Fibroblast of skin of right quadriceps (primary cell): ENCODE measurements around the gene CCNI.
A peak's percentile ranks its signal among the peaks of the same experiment; 100 is the strongest.
"Not testable (repeated sequence)": the region's sequence is repeated elsewhere in the genome, so short reads cannot be mapped to it uniquely, and the experiment has no call there.

Experiments
- DNase-seq: peaks from one replicate; pipeline ENCODE4 v3.0.0-alpha.2; 2013

Gene CCNI

GRCh38 chr4:77037736-77038135 is 38.1 kb downstream of the CCNI start:
- no peak for DNase-seq

GRCh38 chr4:77037168-77037567 is 38.6 kb downstream of the CCNI start:
- DNase-seq, result not testable (repeated sequence)

- DNase-seq, result peak; percentile 92
Measured at GRCh38 chr4:77036206-77036605, 39.6 kb downstream of the CCNI start.

GRCh38 chr4:77035153-77035552 is 40.6 kb downstream of the CCNI start:
- no peak for DNase-seq

GRCh38 chr4:77031544-77031943 is 44.2 kb downstream of the CCNI start:
- DNase-seq, result no peak

- DNase-seq, result not testable (repeated sequence)
Measured at GRCh38 chr4:77029757-77030156, 46.0 kb downstream of the CCNI start.

- DNase-seq, result no peak
Measured at GRCh38 chr4:77028246-77028645, 47.5 kb downstream of the CCNI start.

GRCh38 chr4:77026322-77026704 is 49.5 kb downstream of the CCNI start:
- no peak for DNase-seq

- no peak for DNase-seq
Measured at GRCh38 chr4:77025643-77026321, 50.0 kb downstream of the CCNI start.

- DNase-seq, result no peak
Measured at GRCh38 chr4:77023920-77024319, 51.9 kb downstream of the CCNI start.

GRCh38 chr4:77022560-77023179 is 53.1 kb downstream of the CCNI start:
- DNase-seq, result peak; percentile 89

- peak; percentile 72 for DNase-seq
Measured at GRCh38 chr4:77021614-77022089, 54.1 kb downstream of the CCNI start.

- DNase-seq, result no peak
Measured at GRCh38 chr4:77020017-77020416, 55.8 kb downstream of the CCNI start.

- DNase-seq, result peak; percentile 86
Measured at GRCh38 chr4:77015390-77015789, 60.4 kb downstream of the CCNI start.

- no peak for DNase-seq
Measured at GRCh38 chr4:77014256-77014655, 61.5 kb downstream of the CCNI start.

- no peak for DNase-seq
Measured at GRCh38 chr4:77012726-77013125, 63.1 kb downstream of the CCNI start.

GRCh38 chr4:77010841-77011354 is 64.9 kb downstream of the CCNI start:
- DNase-seq, result peak; percentile 90

- DNase-seq, result no peak
Measured at GRCh38 chr4:77009511-77010115, 66.2 kb downstream of the CCNI start.

GRCh38 chr4:77007358-77008230 is 68.2 kb downstream of the CCNI start:
- peak; percentile 72 for DNase-seq

- DNase-seq, result no peak
Measured at GRCh38 chr4:77006753-77007353, 68.9 kb downstream of the CCNI start.

GRCh38 chr4:77003400-77003799 is 72.4 kb downstream of the CCNI start:
- no peak for DNase-seq

GRCh38 chr4:77002321-77003107 is 73.3 kb downstream of the CCNI start:
- DNase-seq, result no peak
